TTC549 (cell line): ENCODE measurements around the gene AGBL1.

Experiments
- FAIRE-seq: peaks from 2 replicates; lab custom pipeline; 2012; peaks lifted over from hg19 to GRCh38; lab: Jason Lieb, UNC

AGBL1 gene

GRCh38 chr15:86236356-86237110 lies 156.9 kb downstream of the AGBL1 start:
- no peak for FAIRE-seq

DNA sequence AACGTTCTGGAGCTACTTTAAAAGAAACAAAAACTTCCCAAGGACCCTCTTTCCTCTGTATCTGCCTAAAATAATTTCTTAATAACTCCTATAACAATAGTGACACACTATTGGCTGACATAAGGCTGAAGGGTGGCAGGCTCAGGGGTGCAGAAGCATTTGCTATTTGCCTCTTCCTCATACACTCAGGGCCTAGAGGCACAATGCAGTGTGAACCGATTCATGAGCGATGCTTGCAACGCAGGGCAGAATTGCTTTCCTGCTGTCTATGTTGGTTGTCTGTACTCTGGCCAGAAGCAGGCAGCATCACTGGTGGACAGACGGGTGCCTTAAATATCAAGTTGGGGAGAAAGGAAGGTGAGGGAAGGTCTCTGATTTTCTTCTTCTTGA lies 157.4 kb downstream of the AGBL1 start:
- FAIRE-seq: no peak

DNA sequence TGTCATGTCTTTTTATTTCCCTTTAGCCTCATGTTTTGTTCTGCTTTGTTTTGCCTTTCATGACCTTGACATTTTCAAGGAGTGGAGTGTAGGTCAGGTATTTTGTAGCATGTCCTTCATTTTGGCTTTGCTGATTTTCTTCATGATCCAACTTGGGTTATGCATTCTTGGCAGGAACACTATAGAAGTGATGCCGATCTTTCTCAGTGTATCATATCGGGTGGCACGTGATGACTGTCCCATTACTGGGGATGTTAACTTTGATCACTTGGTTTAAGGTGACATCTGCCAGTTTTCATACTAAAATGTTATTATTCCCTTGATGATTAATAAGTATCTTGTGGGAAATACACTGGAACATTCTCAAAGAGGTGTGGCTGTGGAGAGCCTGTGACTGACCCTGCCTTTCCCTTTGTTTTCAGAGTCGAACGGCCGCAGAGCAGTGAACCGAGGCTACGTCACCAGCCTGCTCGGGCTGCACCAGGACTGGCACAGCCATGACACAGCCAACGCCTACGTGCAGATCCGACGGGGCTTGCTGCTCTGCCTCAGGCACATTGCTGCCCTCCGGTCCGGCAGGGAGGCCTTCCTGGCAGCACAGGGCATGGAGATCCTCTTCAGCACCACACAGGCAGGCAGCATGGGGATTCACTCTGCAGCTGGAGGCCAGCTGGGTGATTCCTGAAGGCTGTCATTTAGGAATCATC lies 167.7 kb downstream of the AGBL1 start:
- no peak for FAIRE-seq

DNA sequence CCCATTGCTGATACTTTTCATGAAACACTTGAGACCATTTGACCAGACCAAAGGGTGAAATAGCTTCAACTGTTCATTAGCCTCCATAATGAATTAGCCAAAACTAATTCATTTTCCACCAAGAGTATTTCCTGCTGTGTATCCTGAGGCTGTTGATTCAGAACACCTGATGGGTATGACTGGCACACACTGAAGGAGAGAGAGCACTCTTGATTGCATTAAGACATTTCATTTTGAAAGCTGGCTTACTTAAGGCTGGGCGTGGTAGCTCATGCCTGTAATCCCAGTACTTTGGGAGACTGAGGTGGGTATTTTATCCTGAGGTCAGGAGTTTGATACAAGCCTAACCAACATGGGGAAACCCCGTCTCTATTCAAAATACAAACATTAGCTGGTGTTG lies 175.6 kb downstream of the AGBL1 start:
- no peak for FAIRE-seq

GRCh38 chr15:86256628-86257027 lies 177.0 kb downstream of the AGBL1 start:
- FAIRE-seq: no peak

DNA sequence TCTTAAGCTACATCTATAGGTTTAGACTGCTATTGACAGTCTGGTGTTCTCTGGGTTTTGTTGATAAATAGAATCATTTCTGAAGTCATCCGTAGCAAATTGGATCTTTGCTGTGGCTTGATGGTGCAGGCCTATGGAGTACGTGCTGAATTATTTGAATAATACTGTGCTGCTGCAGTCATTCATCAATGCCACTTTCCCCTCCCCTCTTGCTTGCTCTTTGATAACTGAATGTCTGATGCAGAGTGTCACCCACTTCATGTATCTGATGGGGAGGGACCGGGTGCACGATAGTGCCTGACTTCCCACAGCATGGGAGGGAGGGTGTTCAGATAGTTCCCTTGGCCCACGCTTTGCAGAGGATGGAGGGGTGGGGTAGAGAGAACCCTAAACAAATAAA lies 179.9 kb downstream of the AGBL1 start:
- no peak for FAIRE-seq

- FAIRE-seq: no peak
Measured at GRCh38 chr15:86263230-86263629, 183.6 kb downstream of the AGBL1 start.

DNA sequence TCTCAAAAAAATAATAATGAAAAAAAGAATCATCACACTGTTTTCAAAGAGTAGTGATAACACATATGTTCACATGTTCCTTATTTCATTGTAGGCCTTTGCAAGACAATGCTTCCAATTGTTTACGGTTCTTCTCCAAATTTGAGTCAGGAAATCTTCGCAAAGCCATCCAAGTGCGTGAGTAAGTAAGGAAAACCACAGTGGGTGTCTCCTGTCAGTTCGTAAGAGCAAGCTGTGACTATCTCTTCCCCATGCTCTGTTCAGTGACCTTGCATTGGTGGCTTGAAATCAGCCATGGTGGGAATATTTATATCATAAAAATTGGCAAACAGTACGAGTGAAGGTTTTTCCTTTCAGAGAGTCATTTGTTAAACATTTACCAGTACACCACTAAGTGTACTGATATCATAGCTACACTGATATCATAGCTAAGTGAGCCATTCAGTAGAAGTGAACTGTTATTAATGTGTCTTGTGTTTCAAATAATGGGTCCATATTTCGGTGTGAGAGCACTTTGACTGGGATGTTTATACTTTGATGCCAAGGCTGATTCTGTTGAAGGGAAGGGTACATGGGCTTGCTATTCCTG lies 187.3 kb downstream of the AGBL1 start:
- no peak for FAIRE-seq

GRCh38 chr15:86267892-86268291 lies 188.2 kb downstream of the AGBL1 start:
- no peak for FAIRE-seq

GRCh38 chr15:86268558-86268957 lies 188.9 kb downstream of the AGBL1 start:
- no peak for FAIRE-seq

DNA sequence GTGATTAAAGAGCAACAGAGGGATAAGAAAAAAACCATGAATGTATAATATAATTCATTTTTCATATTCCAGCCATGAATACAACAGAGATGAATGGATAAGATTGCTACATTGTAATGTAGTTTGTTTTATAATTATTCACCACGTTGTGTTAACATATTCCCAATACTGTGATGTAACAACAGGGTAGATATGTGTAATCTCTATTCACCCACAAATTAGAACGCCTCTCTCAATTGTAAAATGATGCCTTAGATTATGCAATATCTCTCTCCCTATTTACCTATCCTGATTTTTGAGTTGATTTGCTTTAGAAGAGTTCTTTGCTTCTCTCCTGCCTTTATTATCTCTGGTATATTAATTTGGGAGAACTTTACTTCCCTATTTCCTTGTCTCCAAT lies 193.6 kb downstream of the AGBL1 start:
- no peak for FAIRE-seq

DNA sequence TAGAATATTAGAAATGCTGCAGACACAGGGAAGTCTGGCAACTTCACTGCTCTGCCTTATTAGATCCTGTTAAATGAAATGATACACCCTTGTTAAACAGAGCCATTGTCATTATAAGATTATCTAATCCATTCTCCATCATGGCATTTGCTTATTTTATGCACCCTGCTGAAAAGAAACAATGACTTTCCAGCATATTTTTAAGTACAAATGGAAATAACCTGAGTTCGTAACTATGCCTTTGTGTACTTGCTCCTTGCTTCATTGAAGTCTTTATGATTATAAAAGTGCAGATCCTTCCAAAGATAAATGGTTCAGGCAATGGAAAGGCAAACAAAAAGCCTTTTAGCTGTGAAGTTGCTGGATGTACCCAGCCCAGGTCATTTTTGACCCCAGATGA lies 195.7 kb downstream of the AGBL1 start:
- FAIRE-seq: no peak

DNA sequence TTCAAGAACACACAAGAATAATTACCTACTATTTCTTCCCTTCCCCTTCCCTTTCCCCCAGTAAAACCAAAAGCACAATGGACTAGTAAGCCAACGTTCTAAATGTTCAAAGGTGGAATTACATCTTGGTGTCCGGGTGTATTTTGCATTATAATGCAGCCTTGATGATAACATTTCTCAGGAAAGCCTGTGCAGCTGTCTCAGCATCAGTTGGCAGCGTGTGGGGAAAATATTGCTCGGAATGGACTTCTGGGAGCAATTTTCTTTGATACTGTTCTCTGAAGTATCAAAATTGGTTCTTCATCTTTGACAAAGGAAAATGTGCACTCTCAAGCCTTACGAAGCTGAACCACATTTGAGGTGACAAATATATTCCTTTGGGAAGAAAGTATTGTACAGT lies 198.9 kb downstream of the AGBL1 start:
- FAIRE-seq: no peak

DNA sequence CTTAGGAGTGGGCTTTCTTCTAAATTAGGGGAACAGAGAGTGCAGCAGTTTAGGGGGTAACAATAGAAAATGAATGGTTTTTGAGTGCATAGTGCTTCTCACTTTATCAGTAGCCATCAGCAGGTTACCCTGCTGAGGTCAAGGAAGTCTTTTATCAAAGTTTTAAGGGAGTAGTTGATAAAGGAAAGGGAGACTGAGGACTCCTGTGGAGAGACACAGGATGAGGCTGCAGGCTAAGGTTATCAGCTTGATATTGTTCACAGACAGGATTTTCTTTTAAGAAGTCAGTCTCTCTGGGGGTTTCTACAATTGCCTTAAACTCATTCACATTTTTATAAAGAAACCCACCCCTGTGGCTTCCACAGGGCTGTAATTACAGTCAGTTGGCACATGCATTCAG lies 205.0 kb downstream of the AGBL1 start:
- FAIRE-seq: no peak

DNA sequence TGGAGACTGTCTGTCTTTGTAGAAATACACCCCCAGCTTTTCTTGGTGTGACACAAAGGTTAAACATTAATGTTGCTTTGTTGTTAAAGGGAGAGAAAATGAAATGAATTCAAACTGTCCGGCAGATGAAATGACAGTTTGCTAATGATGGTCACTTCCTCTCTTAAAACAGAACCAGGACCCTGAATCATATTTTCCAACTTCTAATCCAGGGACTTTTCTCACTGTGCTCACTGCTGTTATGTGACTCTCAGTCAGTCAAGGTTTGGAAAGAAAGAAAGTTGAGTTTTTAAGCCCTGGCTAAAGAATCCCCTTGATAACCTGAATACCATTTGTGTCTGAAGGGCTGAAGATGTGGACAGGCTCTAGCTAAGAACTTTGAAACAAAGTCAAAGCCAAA lies 215.8 kb downstream of the AGBL1 start:
- no peak for FAIRE-seq

DNA sequence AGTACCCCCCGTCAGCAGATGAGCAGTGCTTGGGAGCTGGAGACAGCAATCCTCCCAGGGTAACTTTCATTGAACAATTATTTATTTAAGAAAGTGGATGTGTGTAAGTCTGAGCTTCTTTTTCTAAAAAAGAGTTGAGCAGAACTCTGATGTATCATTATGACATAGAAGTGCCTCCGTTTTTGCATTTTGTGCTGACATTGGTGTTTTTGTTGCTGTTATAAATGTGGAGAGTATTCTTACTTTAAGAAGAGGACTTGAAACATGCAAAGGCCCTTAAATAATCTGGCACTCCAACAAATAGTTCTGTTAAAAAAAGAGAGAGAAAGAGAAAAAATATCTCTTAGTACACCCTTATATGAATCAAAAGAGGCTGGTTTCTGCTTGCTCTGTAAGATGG lies 217.1 kb downstream of the AGBL1 start:
- FAIRE-seq: no peak

DNA sequence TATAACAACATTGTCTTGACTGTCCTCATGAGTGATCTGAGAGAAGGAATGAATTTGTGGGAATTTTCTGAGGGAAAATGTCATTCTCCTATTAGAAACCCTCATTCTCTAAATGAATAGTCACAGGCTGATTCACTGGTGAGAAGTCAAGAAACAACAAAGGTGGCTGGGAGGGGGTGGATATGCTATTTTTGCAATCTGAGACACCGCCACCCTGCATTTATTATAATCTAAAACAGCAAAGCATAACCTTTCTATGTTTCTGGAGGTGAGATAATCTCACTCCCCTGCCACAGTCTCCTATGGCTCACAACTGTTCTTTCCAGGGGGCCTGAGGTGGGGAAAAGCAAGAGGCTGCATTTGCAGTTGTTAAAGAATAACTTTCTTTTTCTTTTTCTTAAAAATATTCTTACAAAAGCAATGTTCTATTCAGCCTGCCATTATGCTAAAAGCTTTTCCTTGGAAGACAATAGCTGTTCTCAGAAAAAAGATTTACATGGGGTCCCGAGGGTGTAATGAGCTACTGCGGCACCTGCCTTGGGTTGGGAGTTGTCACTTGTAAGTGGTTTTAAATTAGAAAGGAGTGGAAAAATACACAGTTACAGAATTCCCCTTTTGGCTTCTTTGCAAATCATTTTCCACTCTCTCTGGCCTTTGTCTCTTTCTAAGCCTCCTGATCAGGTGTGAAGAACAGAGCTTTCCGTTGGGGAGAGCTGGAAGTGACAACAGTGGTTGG lies 220.9 kb downstream of the AGBL1 start:
- no peak for FAIRE-seq

DNA sequence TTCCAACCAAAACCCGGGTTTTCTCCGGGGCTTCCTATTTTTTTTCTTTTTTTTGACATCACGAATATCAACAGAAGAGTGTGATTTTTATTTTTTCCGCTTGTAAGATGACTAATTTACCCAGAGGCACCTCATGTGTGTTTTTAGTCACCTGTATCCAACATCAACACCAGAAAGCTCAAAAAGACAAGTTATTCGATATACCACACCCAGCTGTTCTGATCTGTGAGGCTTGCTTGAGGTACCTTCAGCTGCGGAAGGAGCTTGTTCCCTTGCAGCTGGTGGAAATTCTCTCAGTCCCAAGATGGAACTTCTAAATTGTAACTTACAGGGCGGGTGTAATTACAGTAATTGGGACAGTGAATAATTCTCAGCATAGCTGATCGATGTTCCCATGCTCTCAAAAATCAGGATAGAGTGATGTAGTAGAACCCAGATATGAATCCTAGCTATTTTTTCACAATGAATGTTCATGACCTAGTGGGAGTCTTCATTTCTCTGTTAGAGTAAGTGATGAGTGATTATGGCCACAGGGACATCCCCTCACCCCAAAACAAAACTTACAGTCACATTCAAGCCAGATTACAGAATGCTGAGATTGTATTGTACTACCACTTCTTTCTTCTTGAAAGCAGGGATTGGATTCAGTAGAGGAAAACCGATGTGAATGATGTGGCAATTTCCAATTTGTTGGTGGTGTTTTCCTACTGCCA lies 232.1 kb downstream of the AGBL1 start:
- no peak for FAIRE-seq

DNA sequence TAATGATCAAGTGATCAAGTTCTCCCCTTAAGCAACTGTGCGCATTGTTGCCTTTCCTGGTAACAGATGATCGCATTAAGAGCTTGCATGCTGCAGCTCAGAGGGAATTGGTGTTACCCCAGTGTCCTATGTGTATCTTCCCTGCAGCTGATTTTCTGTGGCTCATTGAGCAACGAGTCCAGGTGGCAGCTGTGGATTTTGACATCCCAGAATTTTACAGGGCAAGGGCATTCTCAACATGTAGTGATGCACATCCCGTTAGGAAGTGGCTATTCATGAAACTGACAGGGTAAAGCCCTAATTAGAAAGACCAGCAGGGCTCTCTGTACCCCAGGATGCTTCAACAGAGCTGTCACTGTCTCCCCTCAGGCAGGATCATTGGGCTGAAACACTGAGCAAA lies 232.8 kb downstream of the AGBL1 start:
- no peak for FAIRE-seq

DNA sequence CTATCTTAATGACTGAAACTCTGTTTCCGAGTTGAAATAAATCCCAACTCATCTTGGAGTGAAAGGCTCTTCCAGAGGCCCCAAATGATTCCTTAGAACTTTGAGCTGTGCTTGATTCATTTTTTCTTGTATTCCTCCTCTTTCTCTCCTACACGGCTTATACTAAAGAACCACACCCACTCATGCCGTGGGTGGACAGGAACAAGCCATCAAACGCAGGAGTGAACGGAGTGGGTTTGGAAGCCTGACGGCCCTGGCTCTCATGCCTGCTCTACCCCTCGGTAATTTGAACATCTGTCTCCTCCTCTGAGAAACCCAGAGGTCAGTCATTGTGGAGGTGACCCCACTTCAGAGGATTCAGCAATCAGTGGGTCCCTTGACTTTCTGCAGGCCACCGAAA lies 236.5 kb downstream of the AGBL1 start:
- FAIRE-seq: no peak

DNA sequence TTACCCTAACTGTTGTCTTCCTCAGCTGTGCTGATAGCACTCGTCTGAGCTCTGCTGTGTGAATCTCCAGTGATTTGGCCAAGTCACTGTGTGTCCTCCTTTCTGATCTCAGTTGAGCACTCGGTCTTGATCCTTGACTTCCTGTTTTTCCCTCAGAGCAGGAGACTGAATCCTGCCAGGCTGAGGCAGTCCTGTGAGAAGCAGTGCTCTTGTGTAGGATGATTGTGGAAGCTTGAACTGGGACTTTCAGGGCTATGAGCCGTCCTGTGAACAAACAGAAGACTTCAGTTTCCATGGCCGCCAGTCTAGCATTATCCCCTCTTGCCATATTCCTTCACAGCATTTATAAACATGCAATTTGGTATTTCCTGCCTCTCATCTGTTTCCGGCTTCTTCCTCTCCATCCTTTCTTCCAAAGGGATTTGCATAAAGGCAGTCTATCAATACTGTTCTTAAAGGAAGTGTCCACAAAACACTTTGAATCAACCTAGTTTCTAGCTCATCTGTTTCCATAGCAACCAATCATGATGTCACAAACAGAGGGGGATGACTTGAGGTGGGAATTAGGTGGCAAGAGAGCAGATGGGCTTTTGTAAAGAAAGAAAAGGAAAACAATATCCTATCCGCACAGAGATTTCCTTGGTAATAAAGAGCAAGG lies 237.2 kb downstream of the AGBL1 start:
- FAIRE-seq: no peak

- no peak for FAIRE-seq
Measured at GRCh38 chr15:86317384-86317740, 237.7 kb downstream of the AGBL1 start.
